Stimulated activated CD4-positive, alpha-beta T cell treated with anti-CD3 and anti-CD28 coated beads, Interleukin-15, amount 100 ng/mL, for 24 hours (primary cell): ENCODE data around the gene EMP3.
A peak's percentile ranks its signal among the peaks of the same experiment; 100 is the strongest.

Source experiments
- DNase-seq: peaks from one replicate; pipeline ENCODE4 v3.0.0-alpha.2; 2020

EMP3 gene

DNA sequence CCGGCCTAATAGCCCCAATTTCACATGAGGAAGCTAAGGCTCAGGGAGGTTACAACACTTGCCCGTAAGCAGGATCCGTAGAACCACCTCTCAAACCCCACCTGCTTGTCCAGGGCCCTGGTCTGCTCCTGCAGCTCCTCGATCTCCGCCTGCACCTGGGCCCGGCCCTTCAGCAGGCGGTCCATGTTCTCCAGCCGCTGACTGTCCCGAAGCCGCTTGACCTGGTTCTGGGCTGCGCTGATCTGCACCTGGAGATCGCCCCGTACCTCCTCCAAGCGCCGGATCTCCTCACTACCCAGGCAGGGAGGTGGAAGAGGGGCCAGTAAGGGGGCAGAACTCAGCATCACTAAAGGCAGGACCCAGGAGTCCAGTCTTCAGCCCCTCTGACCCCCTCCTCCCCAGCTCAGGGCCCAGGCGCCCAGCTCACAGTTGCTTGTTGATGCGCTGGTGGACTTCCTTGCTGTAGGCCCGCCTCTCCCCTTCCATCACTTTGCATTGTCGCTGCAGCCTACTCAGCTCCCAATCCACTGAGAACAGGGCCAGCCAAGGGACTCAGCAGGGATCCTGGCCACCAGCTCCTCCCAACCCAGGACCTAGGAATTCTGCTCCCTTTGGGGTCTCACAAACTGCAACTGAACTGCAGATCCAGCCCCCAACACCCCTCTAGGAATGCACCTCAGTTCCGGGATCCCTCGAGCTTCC is 6.9 kb upstream of the EMP3 start:
- no peak for DNase-seq

DNA sequence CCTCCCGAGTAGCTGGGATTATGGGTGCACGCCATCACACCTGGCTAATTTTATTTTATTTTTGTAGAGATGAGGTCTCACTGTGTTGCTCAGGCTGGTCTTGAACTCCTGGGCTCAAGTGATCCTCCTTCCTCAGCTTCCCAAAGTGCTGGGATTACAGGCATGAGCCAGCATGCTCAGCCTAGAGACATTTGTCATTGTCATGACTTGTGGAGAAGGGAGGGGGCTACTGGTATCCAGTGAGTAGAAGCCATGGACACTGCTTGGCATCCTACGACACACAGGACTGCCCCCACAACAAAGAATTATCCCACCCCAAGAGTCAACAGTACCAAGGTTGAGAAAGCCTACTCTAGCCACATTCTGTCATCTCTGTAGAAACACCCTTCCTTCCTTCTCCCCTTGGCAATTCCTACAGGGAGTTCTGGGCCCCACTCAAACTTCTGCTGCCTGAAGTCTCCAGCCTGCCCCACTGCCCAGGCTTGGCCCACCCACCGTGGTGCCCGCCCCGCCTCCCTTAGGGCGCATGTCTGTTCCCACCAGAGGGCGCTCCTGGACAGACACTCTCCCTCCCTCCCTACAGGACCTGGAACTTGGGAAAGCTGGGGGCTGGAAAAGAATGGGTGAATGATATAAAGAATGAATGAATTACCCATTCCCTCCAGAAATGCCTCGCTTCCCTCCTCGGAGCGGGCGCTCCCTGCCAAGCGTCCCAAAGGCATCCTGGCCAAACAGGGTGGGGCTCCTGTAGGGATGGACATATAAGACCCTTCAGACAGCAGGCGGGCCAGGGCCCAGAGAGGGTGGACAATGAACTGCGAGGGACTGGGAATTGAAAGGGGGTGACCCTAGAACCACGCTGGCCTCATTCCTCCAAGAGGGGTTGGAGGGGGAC is 5.5 kb upstream of the EMP3 start:
- peak; percentile 83 for DNase-seq

DNA sequence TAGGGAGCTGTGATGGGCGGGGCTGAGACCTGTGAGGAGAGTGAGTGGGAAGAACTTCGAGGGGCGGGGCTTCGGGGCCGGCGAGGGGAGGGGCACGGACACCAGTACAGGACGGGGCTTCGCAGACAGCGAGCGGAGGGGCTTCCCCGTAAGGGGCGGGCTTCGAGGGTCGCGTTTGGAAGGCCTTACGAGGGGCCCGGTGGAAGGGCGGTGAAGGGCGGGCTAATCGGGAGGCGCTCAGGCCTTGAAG is 4.1 kb upstream of the EMP3 start:
- DNase-seq = peak; percentile 99

DNA sequence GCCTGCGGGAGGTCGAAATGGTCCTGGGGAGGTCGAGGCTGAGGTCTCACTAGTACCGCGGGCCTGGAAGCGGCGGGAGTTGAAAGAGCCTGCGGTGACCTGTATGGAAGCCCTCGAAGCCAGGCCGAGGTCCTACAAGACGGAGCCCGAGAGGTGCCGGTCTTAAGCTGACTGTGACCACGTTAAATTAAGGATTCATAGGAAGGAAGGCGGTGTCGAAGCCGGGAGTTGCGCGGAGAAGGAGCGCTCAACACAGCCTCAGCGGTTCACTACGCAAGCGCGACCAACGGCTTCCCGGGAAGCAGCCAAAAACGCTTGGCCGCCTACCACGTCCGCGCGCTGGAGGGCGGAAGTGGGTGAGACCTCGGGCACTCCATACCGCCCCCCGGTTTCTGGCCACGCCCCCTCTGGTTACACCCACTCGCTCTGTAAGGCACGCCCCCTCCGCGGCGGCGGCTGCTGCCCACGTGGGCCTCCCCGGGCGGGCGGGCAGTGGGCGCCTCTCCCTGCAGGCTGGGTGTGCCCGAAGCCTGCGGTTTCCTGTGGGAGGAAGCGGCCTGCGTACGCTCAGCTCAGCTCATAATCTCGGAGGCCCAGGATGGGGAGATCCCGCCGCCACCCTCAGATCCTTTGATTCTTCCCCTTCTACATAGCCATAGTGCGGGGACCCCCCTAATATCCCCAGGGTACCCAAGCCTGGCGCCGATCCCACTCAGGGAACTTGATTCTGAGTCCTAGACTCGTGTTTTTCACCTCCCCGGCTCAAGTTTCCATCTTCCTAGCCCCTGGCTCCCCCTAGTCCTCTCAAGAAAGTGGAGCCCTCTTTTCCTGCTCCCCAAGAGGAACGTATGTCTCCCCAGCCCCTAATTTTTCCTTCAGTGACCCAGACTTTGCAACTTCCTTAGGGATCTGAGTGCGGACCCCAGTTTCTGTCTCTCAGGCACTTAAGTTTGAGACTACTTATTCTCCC is 3.4 kb upstream of the EMP3 start:
- peak; percentile 99 for DNase-seq

DNA sequence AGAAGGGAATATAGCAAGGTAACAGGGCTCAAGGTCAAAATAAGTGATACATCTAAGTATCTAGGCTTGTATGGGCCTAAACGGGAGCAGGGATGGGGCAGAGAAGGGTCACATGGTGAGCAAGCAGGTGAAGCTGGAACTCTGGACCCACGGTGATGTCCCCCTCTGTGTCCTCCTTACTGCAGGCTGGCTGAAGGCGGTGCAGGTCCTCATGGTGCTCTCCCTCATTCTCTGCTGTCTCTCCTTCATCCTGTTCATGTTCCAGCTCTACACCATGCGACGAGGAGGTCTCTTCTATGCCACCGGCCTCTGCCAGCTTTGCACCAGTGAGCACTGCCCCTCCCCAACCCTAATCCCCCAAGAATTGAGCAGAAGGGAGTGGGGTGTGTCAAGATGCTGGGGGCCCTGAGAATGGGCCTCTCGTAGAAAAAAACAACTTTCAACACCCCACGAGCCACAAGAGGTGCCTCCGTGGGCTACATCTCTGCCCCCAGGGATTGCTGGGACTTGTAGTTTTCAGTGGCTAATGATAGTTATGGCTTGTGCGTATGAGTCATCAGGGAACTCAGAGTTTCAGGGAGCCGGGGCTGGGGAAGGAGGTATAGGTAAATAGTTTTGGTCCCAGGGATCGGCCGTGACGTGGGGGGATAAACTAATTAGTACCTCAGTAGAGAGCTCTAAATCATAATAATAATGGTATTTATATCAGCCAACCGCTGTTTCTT is 4.0 kb downstream of the EMP3 start:
- peak; percentile 64 for DNase-seq

DNA sequence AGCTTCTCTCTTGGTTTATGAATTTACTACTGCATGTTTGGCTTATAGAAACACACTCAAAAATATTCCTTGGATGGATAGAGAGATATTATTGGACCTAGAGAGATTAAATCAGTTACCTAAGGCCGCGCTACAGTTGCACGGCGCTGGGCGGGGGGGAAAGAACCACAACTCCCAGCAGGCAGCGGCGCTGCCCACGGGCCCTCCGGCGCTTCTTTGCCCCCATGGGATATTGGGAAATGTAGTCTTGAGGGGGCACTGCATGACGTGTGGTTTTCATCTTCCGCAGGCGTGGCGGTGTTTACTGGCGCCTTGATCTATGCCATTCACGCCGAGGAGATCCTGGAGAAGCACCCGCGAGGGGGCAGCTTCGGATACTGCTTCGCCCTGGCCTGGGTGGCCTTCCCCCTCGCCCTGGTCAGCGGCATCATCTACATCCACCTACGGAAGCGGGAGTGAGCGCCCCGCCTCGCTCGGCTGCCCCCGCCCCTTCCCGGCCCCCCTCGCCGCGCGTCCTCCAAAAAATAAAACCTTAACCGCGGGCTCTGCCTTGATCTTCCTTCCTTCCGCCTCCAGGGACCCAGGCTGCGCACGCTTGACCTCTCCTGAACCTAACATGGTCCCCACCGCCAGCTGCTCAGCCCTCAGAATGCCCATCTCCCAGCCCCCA is 4.8 kb downstream of the EMP3 start:
- DNase-seq = peak; percentile 84

DNA sequence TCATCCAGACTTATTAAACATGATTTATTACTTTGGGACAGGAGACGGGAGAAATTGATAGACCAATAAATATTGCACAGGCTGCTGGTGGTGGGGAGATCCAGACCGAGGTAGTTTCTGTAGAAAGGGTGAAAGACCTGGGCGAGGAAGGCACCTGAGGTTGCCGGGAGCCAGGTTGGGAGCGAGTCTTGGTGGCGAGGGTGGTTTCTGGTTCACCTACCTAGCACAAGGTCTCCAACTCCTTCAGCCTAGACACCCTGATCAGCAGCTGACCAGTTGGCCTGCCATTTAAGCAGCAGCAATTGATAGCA is 7.0 kb downstream of the EMP3 start:
- no peak for DNase-seq

DNA sequence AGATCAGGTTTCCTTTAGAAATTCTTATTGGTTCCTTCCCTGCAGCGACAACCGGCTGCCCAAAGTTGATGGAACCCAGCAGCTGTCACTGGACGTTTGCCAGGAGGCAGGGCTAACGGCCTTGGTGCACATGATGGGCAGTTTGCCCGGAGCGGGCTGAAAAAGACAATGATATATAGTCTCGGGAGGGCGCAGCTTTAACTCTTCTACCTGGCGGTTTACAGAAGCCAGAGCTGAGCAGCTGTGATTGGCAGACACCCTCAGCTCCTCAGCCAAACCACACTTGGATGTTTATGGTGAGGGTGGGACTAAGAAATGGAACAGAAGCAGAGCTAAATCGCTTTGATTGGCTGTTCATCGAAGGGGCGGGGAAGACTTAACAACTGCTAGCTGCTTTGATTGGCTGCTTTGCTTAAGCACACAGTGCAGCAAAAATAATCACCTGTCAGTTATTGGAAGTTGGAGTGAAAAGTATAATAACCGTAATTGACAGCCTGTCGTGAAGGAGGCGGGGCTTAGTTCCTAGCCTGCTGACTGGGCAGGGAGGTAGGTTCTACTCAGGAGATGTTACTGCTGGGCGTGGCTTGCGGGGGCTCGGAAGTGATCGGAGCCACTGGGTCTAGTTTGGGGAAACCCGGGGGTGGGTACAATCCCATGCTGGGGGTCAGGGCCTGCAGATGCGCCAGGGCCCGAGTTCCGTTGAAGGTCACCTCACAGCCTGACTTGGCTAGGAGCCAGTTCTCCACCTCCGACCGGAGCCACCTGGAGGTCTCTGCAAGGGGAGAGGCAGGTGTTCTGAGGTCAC is 7.5 kb downstream of the EMP3 start:
- peak; percentile 94 for DNase-seq

DNA sequence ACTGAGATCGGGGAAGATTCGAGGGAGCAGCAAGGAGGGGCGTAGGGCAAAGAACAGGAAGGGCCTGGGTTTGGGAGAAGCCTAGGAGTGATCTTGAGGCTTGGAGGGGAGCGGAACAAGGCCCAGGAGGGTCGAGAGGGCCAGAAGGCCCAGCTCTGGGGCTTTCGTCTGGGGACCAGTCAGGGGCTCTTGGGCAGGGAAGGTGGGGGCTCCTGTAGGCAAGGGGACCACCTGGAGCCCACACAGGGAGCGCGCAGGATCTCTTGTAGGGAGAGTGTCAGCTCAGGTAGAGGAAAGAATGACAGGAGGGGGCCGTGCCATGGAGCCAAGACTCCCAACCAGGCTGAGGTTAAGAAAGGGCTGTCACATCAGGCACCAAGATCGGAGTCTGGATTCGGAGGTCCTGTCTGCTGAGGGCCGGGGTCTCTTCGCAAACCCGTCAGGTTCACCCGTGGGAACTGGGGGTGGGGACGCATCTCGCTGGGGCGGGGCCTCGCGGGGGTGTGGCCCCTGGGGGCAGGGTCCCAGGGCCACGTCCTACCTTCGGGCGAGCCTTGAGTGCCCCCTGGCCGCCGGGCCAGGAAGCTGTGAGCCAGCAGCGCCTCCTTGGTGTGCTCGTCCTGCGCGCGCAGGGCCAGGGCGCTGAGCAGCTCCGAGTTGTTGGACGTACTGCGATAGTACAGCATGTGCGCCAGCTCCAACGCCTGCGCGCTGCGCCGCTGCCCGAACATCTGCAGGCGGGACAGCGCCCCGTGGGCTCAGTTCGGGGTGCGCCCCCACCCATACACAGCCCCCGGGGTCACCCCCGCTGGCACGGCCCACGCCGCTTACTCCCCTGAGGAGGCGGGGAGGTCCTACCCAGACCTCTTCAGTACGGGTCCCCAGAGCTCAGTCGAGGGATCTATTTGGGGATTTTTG is 8.4 kb downstream of the EMP3 start:
- peak; percentile 95 for DNase-seq

DNA sequence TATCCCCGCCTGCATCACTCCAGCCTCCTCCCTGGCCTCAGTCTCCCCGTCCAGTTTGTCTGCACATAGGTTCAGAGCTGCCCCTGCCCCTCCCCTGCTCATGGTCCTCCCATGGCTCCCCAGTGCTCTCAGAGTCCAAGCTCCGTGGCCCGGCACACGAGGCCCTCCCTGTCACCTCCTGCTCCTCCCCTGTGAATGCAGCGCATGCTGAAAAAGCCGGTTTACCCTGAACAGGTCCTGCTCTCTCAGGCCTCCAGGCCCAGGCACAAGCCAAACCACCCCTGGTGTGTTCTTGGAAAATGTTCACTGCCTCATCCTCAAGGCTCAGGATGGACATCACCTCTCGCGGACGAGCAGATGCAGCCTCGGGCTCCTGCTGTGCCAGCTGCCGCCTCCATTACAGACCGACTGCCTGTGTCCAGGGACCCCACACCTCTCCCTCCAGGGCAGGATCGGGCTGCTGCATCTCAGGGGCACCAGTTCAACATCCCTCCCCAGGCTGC is 13.0 kb downstream of the EMP3 start:
- no peak for DNase-seq

DNA sequence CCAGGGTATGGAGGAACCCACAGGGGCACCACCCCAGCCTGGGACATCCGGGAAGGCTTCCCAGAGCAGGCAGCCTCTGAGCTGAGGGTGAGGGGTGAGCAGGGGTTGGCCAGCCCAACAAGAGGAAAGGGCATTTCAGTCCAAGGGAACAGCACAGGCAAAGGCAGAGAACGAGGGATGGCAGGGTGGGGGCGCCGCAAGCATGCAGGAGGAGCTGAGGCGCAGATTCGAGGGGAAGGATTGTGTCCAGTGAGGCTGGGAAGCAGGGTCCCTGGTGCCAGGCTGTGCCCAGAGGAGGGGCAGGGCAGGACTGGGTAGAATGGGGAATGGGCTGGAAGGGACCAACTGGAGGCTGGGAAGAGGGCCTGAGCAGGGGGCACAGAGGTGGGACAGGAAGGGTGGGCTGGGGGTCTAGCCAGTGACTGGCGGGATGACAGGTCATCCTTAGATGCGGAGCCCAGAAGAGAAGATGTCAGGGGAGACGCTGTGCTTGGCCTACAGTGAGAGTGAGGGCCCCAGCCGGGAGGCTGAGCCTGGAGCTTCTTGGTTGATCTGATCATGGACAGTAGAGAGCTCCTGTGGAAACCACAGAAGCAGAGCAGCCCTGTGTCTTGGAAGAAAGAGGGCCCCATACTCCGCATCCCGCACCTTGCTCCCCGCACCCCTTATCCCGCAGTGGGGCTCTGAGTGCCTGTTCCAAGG is 13.6 kb downstream of the EMP3 start:
- DNase-seq = no peak

DNA sequence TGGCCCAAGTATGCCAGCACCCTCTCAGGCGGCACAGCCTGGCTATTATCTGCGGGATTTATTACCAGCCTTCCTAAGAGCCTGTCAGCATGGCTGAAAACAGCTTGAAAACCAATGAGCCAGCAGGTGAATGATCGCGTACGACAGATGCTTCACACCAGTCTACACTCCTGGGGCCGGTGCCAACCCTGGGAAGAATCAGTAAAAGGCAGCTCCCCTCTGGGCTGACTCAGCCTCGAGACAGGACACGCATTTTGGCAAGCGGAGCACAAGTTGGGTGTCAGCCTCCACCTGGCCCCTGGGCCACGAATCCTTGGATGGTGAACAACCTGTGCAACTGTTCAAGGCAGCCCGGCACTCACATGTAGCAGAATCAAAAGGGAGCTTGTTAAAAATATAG is 15.6 kb downstream of the EMP3 start:
- DNase-seq = no peak

DNA sequence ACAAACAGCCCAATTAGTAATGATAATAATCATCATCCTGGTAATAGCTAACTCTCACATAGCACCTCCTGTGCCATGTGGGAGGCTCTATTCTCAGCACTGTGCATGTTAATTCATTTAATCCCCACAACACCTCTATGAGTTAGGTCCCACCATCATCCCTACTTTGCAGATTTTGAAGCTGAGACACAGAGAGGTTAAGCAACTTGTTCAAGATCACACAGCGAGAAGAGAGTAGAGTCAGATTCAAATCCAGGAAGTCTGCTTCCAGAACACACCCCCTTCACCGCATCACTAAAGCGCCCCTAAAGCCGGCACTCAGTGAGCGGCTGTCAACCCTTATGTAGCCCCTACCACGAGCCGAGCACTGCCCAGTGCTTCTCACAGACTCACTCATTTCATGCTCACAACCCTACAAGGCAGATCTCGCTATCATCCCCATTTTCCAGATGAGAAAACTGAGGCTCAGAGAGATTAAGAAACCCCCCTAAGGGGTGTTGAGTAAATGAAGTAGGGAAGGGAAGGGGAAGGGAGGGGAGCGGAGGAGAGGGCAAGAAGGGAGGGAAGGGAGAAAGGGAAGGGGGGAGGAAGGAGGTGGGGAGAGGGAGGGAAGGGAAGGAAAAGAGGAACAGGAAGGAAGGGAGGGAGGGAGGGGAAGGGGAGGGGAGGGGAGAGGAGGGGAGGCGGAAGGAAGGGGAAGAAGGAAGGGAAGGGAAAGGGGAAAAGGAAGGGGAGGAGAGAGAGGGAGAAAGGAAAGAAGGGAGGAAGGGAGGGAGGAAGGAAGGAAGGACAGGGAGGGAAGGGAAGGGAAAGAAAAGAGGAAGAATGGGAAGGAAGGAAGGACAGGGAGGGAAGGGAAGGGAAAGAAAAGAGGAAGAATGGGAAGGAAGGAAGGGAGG is 16.4 kb downstream of the EMP3 start:
- no peak for DNase-seq

DNA sequence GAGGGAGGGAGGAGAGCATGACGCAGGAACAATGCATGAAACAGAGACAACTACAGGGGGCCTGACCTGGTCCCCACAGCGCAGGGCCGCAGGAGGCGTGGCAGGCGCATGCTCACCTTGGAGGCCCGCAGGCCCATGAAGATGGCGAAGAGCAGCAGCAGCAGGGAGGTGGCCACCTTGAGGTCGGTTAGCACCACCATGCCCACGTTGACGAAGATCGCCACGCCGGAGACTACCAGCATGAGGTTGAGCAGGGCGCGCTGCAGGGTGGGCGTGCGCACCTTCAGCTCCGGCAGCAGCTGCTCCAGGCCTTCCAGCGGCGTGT is 17.0 kb downstream of the EMP3 start:
- DNase-seq = no peak

DNA sequence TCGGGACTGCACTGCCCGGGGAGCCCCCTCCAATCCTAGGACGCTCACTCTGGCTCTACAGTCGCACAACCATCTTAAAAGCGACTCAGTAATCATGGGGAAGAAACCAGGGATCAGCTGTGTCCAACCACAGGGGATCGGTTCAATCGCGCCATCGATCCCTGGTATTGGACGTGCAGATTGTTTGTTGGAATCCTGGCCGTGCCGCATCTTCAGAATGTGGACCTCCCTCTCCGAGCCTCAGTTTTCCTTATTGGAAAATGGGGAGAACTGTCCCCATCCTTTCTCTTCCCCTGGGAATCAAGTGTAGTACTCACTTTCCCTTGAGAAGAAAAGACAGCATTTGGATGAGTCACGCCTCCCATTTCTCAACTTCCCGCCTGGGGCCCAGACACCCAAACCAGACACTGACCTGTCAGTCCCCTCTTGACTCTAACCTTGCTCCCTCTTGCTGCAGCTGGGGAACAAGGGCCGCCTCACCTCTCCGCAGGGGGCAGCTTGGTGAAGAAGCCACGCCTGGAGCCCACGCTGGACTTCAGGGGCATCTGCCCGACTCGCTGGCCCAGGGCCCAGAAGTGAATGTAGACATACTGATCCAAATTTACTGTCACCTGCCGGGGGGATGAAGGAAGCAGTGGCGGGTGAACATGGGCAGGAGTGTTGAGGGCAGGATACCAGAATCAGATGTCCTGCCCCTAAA is 17.6 kb downstream of the EMP3 start:
- DNase-seq = no peak

DNA sequence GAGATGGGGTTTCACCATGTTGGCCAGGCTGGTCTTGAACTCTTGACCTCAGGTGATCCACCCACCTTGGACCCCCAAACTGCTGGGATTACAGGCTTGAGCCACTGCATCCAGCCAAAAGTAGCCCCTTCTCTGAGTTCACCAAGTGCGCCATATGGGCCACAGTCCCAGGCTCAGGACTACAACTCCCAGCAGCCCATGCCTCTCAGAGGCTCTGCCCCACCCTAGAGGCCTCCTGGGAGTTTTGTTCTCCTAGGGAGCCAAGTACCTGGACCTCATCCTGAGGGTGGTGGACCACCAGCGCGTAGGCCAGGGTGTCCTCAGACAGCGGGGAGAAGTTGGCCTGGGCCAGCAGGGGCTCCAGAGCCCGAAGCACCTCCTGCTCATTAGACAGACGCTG is 19.5 kb downstream of the EMP3 start:
- no peak for DNase-seq

DNA sequence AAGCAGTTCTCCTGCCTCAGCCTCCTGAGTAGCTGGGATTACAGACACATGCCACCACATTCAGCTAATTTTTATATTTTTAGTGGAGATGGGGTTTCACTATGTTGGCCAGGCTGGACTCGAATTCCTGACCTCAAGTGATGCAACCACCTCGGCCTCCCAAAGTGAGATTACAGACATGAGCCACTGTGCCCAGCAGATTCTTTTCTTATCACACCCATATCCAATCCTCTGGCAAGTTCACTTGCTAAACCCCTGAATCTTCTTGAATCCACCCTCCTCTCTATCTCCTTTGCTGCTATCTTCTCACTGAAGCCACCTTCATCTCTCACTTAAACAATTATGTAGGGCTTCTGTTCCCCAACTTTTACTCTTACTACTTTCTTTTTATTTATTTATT is 20.8 kb downstream of the EMP3 start:
- no peak for DNase-seq

DNA sequence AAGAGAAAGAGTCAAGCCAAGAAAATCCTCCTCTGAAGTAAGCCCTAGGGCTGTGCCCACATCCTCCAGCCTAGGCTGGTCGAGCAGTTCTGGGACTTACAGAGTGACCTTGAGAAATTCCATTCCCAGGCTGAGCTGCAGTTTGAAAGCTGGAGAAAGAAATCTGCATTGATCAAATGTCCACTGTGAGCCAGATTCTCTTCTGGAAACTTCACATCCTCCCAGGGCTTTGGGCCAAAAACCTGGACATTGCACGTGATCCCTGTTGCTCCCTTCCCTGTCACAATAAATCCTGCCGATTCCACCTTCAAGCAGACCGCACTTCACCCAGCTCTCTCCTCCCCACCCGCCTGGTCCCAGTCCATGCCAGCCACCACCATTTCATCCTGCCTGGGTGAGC is 22.7 kb downstream of the EMP3 start:
- no peak for DNase-seq
